DND-41 (cell line): ENCODE results near the gene TMEM150C.
A peak's percentile ranks its signal among the peaks of the same experiment; 100 is the strongest.

Experiments
- ATAC-seq: fragments of 200-7000 bp; cut with Tn5 transposase; 3 replicates; pipeline ENCODE4 v1.9.1; 2021; ENCODE audit warnings: low read depth; ENCODE audit not compliant: insufficient read depth
- DNase-seq: peaks from one replicate; pipeline ENCODE4 v3.0.0-alpha.2; 2020
- H2AFZ ChIP-seq: 2 replicates; pipeline ENCODE4 v1.6.0; 2012; ENCODE audit warnings: low read depth, low read length
- H3K27ac ChIP-seq: 2 replicates; pipeline ENCODE4 v1.5.1; 2012; ENCODE audit warnings: low read length, inconsistent platforms
- H3K27me3 ChIP-seq: fragments of 200-600 bp; sonication (generic); 2 replicates; pipeline ENCODE4 v1.6.0; 2012; ENCODE audit warnings: low read length, mild to moderate bottlenecking, inconsistent platforms; ENCODE audit not compliant: insufficient read depth, poor library complexity
- H3K36me3 ChIP-seq: 2 replicates; pipeline ENCODE4 v1.5.1; 2012; ENCODE audit warnings: low read length, inconsistent platforms; ENCODE audit not compliant: insufficient read depth
- H3K4me1 ChIP-seq: 2 replicates; pipeline ENCODE4 v1.5.1; 2012; ENCODE audit warnings: mild to moderate bottlenecking, low read length; ENCODE audit not compliant: insufficient read depth
- H3K4me2 ChIP-seq: 2 replicates; pipeline ENCODE4 v1.6.0; 2012; ENCODE audit warnings: mild to moderate bottlenecking, moderate library complexity, low read length, inconsistent platforms; ENCODE audit not compliant: insufficient read depth
- H3K4me3 ChIP-seq, 2 experiments: fragments of 200-600 bp in 1 of 2; shearing (Covaris generic) in 1 of 2; 2 replicates each; pipeline ENCODE4 v1.5.1; 2012 to 2016; ENCODE audit warnings: inconsistent platforms in 2 of 2, low read length in 2 of 2, mild to moderate bottlenecking in 2 of 2, low read depth in 1 of 2, moderate library complexity in 1 of 2
- H3K79me2 ChIP-seq: 2 replicates; pipeline ENCODE4 v1.6.0; 2012; ENCODE audit warnings: low read length, inconsistent platforms; ENCODE audit not compliant: insufficient read depth
- H3K9ac ChIP-seq: 2 replicates; pipeline ENCODE4 v1.6.0; 2012; ENCODE audit warnings: low read depth, mild to moderate bottlenecking, inconsistent platforms, low read length, moderate library complexity
- H3K9me3 ChIP-seq: 2 replicates; pipeline ENCODE4 v1.5.1; 2012; ENCODE audit warnings: low read length, moderate library complexity, mild to moderate bottlenecking, inconsistent platforms; ENCODE audit not compliant: insufficient read depth, severe bottlenecking
- H4K20me1 ChIP-seq: 2 replicates; pipeline ENCODE4 v1.6.0; 2012; ENCODE audit warnings: low read length; ENCODE audit not compliant: insufficient read depth
- CTCF ChIP-seq: IDR thresholded peaks from 2 replicates; pipeline ENCODE4 v1.5.1; 2012; ENCODE audit warnings: borderline replicate concordance, low read length, moderate library complexity, mild to moderate bottlenecking; ENCODE audit not compliant: poor library complexity, severe bottlenecking; ENCODE audit errors: extremely low read depth
- EZH2 ChIP-seq: IDR thresholded peaks from 3 replicates; pipeline ENCODE4 v1.6.1; 2012; ENCODE audit warnings: borderline replicate concordance, low read depth, mild to moderate bottlenecking, moderate library complexity, low read length, inconsistent platforms; ENCODE audit not compliant: severe bottlenecking

The TMEM150C gene

GRCh38 chr4:82447886-82448285 lies 113.9 kb downstream of the TMEM150C start:
- no peak overlapping the region for H3K27ac ChIP-seq
- H2AFZ ChIP-seq = no peak overlapping the region
- peaks cover 85% of the 10 kb centered on the region for H3K79me2 ChIP-seq
- TF ChIP-seq EZH2 = no peak
- TF ChIP-seq CTCF = no peak
- no peak overlapping the region for H3K4me3 ChIP-seq
- peaks cover 28% of the 10 kb centered on the region; the same call in 1 of the 2 replicates for H4K20me1 ChIP-seq
- no peaks in the 10 kb centered on the region for H3K9me3 ChIP-seq
- H3K9ac ChIP-seq = no peak overlapping the region
- H3K4me1 ChIP-seq = no peaks in the 10 kb centered on the region
- DNase-seq (no peak), ATAC-seq (no peak)
- H3K27me3 ChIP-seq = no peaks in the 10 kb centered on the region
- H3K4me2 ChIP-seq = no peak overlapping the region
- peaks cover 54% of the 10 kb centered on the region for H3K36me3 ChIP-seq

DNA sequence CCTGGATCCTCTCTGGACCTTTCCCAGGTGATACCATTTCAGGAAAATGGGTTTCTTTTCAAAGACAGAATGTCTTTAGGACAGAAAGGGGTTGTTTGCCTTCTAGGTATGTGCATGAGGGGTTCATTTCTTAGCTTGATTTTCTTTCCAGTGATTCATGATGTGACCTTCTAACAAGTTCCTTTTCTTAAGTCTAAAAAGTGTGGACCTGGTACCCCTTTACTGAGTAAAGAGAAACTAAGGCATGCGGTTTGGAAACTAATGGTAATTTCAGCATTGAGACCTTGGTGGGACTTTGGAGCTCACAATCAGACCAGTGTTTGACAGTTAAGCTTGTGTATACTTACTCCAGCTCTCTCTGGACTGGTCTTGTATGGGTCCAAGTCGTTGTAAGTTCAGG lies 122.7 kb downstream of the TMEM150C start:
- Histone ChIP-seq H3K27ac (no peak overlapping the region), H2AFZ (no peak overlapping the region), H3K79me2 (peaks cover 100% of the 10 kb centered on the region), H3K4me1 (peaks cover 2% of the 10 kb centered on the region; the same call in 1 of the 2 replicates), H3K9me3 (no peaks in the 10 kb centered on the region), H3K27me3 (no peaks in the 10 kb centered on the region), H3K9ac (no peak overlapping the region), H3K4me2 (no peak overlapping the region), H3K4me3 (no peak overlapping the region), H4K20me1 (peaks cover 77% of the 10 kb centered on the region), H3K36me3 (peaks cover 49% of the 10 kb centered on the region)
- DNase-seq (no peak), ATAC-seq (no peak)
- TF ChIP-seq EZH2 (no peak), CTCF (no peak)

- Histone ChIP-seq H3K9ac (no peak overlapping the region), H2AFZ (no peak overlapping the region), H3K4me1 (peaks cover 17% of the 10 kb centered on the region), H3K4me3 (no peak overlapping the region), H4K20me1 (peaks cover 81% of the 10 kb centered on the region), H3K36me3 (peaks cover 61% of the 10 kb centered on the region), H3K79me2 (peaks cover 100% of the 10 kb centered on the region), H3K27ac (no peak overlapping the region), H3K4me2 (0 out of 2 replicates have a peak overlapping the region, but pooled peaks have one; percentile 6), H3K27me3 (no peaks in the 10 kb centered on the region), H3K9me3 (no peaks in the 10 kb centered on the region)
- TF ChIP-seq EZH2 = no peak
- TF ChIP-seq CTCF = no peak
- ATAC-seq (no peak), DNase-seq (no peak)
Measured at GRCh38 chr4:82437285-82438005, 124.3 kb downstream of the TMEM150C start.

DNA sequence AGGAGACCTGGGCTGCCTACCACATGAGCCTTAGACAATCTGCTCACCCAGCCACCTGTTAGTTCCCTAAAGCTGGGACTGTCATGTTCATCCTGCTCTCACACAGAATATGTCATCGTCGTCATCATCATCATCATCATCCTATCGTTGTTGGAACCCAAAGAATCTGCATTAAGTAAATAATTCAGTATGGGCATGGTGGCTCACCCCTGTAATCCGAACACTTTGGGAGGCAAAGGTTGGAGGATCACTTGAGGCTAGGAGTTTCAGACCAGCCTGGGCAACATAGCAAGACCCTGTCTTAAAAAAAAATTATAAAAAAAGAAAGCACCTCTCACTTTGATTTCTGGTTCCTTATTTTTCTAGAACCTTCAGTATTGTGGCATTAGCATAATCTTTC lies 125.0 kb downstream of the TMEM150C start:
- no peak for ATAC-seq
- Histone ChIP-seq H4K20me1 (peaks cover 84% of the 10 kb centered on the region), H2AFZ (no peak overlapping the region), H3K4me2 (no peak overlapping the region), H3K36me3 (peaks cover 55% of the 10 kb centered on the region), H3K9me3 (no peaks in the 10 kb centered on the region), H3K27ac (no peak overlapping the region), H3K27me3 (no peaks in the 10 kb centered on the region), H3K9ac (no peak overlapping the region), H3K4me1 (peaks cover 23% of the 10 kb centered on the region), H3K79me2 (peaks cover 100% of the 10 kb centered on the region), H3K4me3 (no peak overlapping the region)
- TF ChIP-seq CTCF = no peak
- no peak for TF ChIP-seq EZH2
- no peak for DNase-seq
